Glutamatergic neuron (in vitro differentiated cells): ENCODE data around the gene RAP1GAP2. TPM values are rescaled to one million over a fixed set of nuclear protein-coding genes. Genes with fewer than 3 reads are reported as not detected.

Experiments used
- DNase-seq: peaks from one replicate; pipeline ENCODE4 v3.0.0; 2022
- H3K27ac Mint-ChIP-seq: one replicate; pipeline ENCODE4 v1.8.0; 2020; ENCODE audit warnings: mild to moderate bottlenecking, mixed read lengths, inconsistent platforms; ENCODE audit not compliant: unreplicated experiment
- H3K27me3 Mint-ChIP-seq: one replicate; pipeline ENCODE4 v1.8.0; 2020; ENCODE audit warnings: mild to moderate bottlenecking, moderate library complexity, mixed read lengths, inconsistent platforms; ENCODE audit not compliant: unreplicated experiment
- H3K36me3 Mint-ChIP-seq: one replicate; pipeline ENCODE4 v1.8.0; 2020; ENCODE audit warnings: mild to moderate bottlenecking, mixed read lengths, inconsistent platforms; ENCODE audit not compliant: unreplicated experiment
- H3K4me1 Mint-ChIP-seq: one replicate; pipeline ENCODE4 v1.8.0; 2020; ENCODE audit warnings: mild to moderate bottlenecking, low read depth, mixed read lengths, inconsistent platforms; ENCODE audit not compliant: unreplicated experiment
- H3K4me3 Mint-ChIP-seq: one replicate; pipeline ENCODE4 v1.8.0; 2020; ENCODE audit warnings: mild to moderate bottlenecking, mixed read lengths, inconsistent platforms; ENCODE audit not compliant: unreplicated experiment
- H3K9me3 Mint-ChIP-seq: one replicate; pipeline ENCODE4 v1.8.0; 2020; ENCODE audit warnings: mild to moderate bottlenecking, moderate library complexity, mixed read lengths, inconsistent platforms; ENCODE audit not compliant: unreplicated experiment
- CTCF ChIP-seq: fragments of 200-600 bp; sonication (generic); IDR thresholded peaks from one replicate; pipeline ENCODE4 v1.5.0; 2021; ENCODE audit not compliant: partially characterized antibody, unreplicated experiment
- total RNA-seq: library from RNA; stranded (reverse); fragmentation: NEBNext Ultra II Directional; extraction: Animal tissue kit (Norgen Biotek cat#: 25700); gene quantifications from one replicate; pipeline ENCODE4 v1.2.1, GENCODE V29; 2021; ENCODE audit not compliant: unreplicated experiment

Gene RAP1GAP2
- total RNA-seq, 1 donor from 2014 or later = 86.0 TPM

GRCh38 chr17:2819921-2820501 is 23.8 kb downstream of the RAP1GAP2 start:
- Mint-ChIP-seq H3K27ac (no peak overlapping the region), H3K36me3 (no peaks in the 10 kb centered on the region), H3K4me1 (peaks cover 4% of the 10 kb centered on the region), H3K4me3 (no peak overlapping the region), H3K9me3 (no peaks in the 10 kb centered on the region), H3K27me3 (peaks cover 3% of the 10 kb centered on the region)
- no peak for TF ChIP-seq CTCF
- DNase-seq = no peak

- Mint-ChIP-seq H3K27ac (no peak overlapping the region), H3K4me1 (no peaks in the 10 kb centered on the region), H3K27me3 (no peaks in the 10 kb centered on the region), H3K36me3 (no peaks in the 10 kb centered on the region), H3K4me3 (no peak overlapping the region), H3K9me3 (peaks cover 4% of the 10 kb centered on the region)
- no peak for DNase-seq
- TF ChIP-seq CTCF = no peak
Measured at GRCh38 chr17:2821868-2822267, 25.6 kb downstream of the RAP1GAP2 start.

GRCh38 chr17:2822358-2822757 is 26.1 kb downstream of the RAP1GAP2 start:
- Mint-ChIP-seq H3K4me1 (no peaks in the 10 kb centered on the region), H3K27ac (no peak overlapping the region)

GRCh38 chr17:2825253-2825970 is 29.2 kb downstream of the RAP1GAP2 start:
- Mint-ChIP-seq H3K4me1 (peaks cover 8% of the 10 kb centered on the region), H3K36me3 (no peaks in the 10 kb centered on the region), H3K4me3 (peak overlapping the region; percentile 38), H3K27ac (peak overlapping the region; percentile 62), H3K27me3 (peaks cover 3% of the 10 kb centered on the region), H3K9me3 (peaks cover 9% of the 10 kb centered on the region)
- no peak for DNase-seq
- TF ChIP-seq CTCF = no peak

More at GRCh38 chr17:2822358-2822757, 26.1 kb downstream of the RAP1GAP2 start:
- Mint-ChIP-seq H3K9me3 (peaks cover 4% of the 10 kb centered on the region), H3K27me3 (no peaks in the 10 kb centered on the region), H3K36me3 (no peaks in the 10 kb centered on the region), H3K4me3 (no peak overlapping the region)
- no peak for DNase-seq
- no peak for TF ChIP-seq CTCF

GRCh38 chr17:2828397-2829038 is 32.3 kb downstream of the RAP1GAP2 start:
- peaks cover 3% of the 10 kb centered on the region for H3K27me3 Mint-ChIP-seq

More at GRCh38 chr17:2828397-2829038, 32.3 kb downstream of the RAP1GAP2 start:
- no peaks in the 10 kb centered on the region for H3K36me3 Mint-ChIP-seq
- DNase-seq = peak; percentile 93
- TF ChIP-seq CTCF = peak; percentile 94
- H3K9me3 Mint-ChIP-seq = peaks cover 12% of the 10 kb centered on the region
- H3K27ac Mint-ChIP-seq = no peak overlapping the region
- H3K4me1 Mint-ChIP-seq = peaks cover 8% of the 10 kb centered on the region
- peak overlapping the region; percentile 80 for H3K4me3 Mint-ChIP-seq
